Measurements from ENCODE around the gene BAIAP2. TPM values are rescaled to one million over a fixed set of nuclear protein-coding genes. Genes with fewer than 3 reads are reported as not detected.

Gene BAIAP2
- total and polyA plus RNA-seq, 2 donors (not counting 3 experiments of a cell fraction or from before 2014, with no cell fraction given), result 12.3 to 18.6 TPM

DNA sequence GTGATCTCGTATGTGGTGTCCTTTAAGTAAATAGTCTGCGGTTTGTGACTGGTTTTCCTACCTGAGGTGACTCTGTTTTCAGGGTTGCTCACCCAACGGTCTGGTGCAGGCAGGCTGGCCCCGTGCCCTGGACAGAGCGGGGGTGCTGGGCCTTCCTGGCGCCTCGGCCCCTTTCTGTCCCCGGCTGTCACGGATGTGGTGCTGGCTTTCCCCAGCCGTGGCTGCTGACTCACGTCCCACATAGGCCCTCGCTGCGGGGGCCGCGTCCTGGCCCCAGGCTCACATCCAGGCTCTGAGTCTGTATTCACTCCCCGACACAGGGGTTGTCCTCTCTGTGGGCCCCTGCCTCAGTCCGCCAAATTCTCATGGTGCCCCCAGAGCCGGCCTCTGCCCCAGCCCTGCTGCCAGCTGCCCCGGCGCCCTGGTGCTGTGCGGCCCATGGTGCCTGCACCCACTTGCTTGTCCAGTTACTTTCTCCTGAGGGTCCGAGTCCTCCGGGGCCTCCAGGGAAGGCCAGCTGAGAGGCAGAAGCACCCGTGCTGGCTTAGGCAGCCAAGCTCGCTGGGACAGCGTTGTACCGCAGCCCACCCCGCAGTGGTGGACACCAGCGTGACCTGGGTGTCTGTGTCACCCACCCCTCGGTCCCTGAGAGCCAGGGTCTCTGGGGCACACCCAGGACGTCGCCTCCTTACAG lies 37.4 kb upstream of the BAIAP2 start:
- POLR2A ChIA-PET, result no interaction called here
- CTCF ChIA-PET, result no interaction called here
- dilution Hi-C loops (cut with MboI; ENCODE audit: extremely low pct_ligation_motif_present, low sequenced_read_pairs), result no loop called here
- intact Hi-C loops (cut with micrococcal nuclease), result no loop called here
- H4K20me1 ChIP-seq (replicated peaks; ENCODE audit: control insufficient read depth, extremely low read depth, insufficient read depth, low read length), result no peaks in the 10 kb centered on the region
- no peak overlapping the region for H3K27ac ChIP-seq (ENCODE audit: insufficient read depth, low read depth, low read length)
- no peaks in the 10 kb centered on the region for H3K9me3 ChIP-seq (replicated peaks; ENCODE audit: control insufficient read depth, insufficient read depth, low read length)
- DNase-seq (ENCODE audit: low read depth, low spot score), result no peak
- H3K4me3 ChIP-seq (replicated peaks in 1 of 3; ENCODE audit: insufficient read depth in 1 of 3, low read depth in 1 of 3, low read length in 3 of 3), result no peak overlapping the region
- TF ChIP-seq, protein P1, sequence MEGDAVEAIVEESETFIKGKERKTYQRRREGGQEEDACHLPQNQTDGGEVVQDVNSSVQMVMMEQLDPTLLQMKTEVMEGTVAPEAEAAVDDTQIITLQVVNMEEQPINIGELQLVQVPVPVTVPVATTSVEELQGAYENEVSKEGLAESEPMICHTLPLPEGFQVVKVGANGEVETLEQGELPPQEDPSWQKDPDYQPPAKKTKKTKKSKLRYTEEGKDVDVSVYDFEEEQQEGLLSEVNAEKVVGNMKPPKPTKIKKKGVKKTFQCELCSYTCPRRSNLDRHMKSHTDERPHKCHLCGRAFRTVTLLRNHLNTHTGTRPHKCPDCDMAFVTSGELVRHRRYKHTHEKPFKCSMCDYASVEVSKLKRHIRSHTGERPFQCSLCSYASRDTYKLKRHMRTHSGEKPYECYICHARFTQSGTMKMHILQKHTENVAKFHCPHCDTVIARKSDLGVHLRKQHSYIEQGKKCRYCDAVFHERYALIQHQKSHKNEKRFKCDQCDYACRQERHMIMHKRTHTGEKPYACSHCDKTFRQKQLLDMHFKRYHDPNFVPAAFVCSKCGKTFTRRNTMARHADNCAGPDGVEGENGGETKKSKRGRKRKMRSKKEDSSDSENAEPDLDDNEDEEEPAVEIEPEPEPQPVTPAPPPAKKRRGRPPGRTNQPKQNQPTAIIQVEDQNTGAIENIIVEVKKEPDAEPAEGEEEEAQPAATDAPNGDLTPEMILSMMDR (IDR thresholded peaks at IDR 0.05; ENCODE audit: extremely low read depth in 1 of 2, insufficient read depth in 1 of 2, low read depth in 1 of 2, low read length in 2 of 2), result no peak
- TF ChIP-seq POLR2A (IDR thresholded peaks at IDR 0.05; ENCODE audit: low read depth, low read length), result no peak
- TF ChIP-seq JUN (IDR thresholded peaks at IDR 0.05; ENCODE audit: borderline replicate concordance, insufficient read depth, insufficient read length, low read depth), result no peak
- no peak for TF ChIP-seq GATA2 (IDR thresholded peaks at IDR 0.05; ENCODE audit: insufficient read depth, insufficient read length, low read depth, low read length)
- FAIRE-seq, result no peak
- H3K9ac ChIP-seq (replicated peaks; ENCODE audit: extremely low read depth, insufficient read depth, low read length), result no peak overlapping the region
- peaks cover 10% of the 10 kb centered on the region for H3K4me1 ChIP-seq (ENCODE audit: control insufficient read depth, extremely low read depth, insufficient read depth, low read length)
- no peaks in the 10 kb centered on the region for H3K9me1 ChIP-seq (replicated peaks; ENCODE audit: control insufficient read depth, extremely low read depth, insufficient read depth, low read length)
- H3K79me2 ChIP-seq (ENCODE audit: control insufficient read depth, insufficient read depth, low read length), result peaks cover 8% of the 10 kb centered on the region
- H3K4me2 ChIP-seq (ENCODE audit: insufficient read depth, low read length), result no peak overlapping the region
- H3K36me3 ChIP-seq (ENCODE audit: control insufficient read depth in 2 of 2, extremely low read depth in 1 of 2, insufficient read depth in 2 of 2, low read length in 2 of 2), result peaks cover 3 to 42% of the 10 kb centered on the region in 2 experiments
- H3K27me3 ChIP-seq (ENCODE audit: control insufficient read depth in 2 of 2, insufficient read depth in 2 of 2, low read length in 2 of 2), result peaks cover 0 to 1% of the 10 kb centered on the region in 2 experiments
- BruUV-seq (replicated peaks), result no TSS peak
- H2AFZ ChIP-seq (ENCODE audit: low read depth, low read length), result no peak overlapping the region

Data from endothelial cell of umbilical vein (primary cell).